ENCODE measurements around the gene FGD5. TPM values are rescaled to one million over a fixed set of nuclear protein-coding genes. Genes with fewer than 3 reads are reported as not detected.

Gene FGD5
- total RNA-seq, 4 donors from 2014 or later, result 9.1 to 75.0 (median 16.1) TPM

DNA sequence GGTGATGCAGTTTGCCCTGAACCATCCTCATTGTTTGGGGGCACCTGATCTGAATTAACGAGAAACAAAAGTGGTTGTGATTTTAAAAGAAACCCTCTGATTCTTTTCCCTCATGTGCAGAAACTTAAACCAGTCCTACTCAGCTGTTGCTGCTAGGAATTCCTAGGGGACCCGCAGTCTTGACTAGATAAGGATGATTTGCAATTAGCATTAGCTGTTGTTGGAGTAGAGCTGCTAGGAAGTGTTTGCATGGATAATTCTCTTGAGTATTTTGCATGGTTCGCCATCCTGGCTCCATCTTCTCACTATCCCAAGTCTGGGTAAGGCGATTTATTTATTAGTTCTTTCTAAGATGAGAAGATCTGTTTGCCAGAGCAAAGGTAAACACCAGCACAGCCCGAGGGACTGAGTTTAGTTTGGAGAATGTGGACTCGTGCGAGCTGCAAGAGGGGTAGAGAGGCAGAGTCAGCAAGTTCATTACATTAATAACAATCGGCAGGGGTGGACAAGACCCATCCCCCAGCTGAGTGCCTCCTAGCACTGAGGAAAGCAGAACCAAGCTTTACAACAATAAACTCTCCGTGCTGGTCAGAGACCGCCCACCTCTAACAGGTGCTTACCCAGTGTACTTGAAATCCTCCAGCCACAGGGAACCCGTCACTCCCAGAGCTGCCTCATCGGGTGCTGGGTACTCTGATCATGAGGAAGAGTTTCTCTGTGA is 4.1 kb downstream of the FGD5 start:
- DNase-seq (ENCODE audit: low spot score) (no peak), ATAC-seq (ENCODE audit: low FRiP score) (no peak)
- TF ChIP-seq CTCF (IDR thresholded peaks at IDR 0.05), result no peak

- DNase-seq (ENCODE audit: low spot score) (no peak), ATAC-seq (ENCODE audit: low FRiP score) (no peak)
- TF ChIP-seq CTCF (IDR thresholded peaks at IDR 0.05), result no peak
Measured at GRCh38 chr3:14823393-14823792, 4.6 kb downstream of the FGD5 start.

- no peak for DNase-seq (ENCODE audit: low spot score)
- TF ChIP-seq CTCF (IDR thresholded peaks at IDR 0.05), result no peak
- no peak for ATAC-seq (ENCODE audit: low FRiP score)
Measured at GRCh38 chr3:14823910-14824629, 5.3 kb downstream of the FGD5 start.

DNA sequence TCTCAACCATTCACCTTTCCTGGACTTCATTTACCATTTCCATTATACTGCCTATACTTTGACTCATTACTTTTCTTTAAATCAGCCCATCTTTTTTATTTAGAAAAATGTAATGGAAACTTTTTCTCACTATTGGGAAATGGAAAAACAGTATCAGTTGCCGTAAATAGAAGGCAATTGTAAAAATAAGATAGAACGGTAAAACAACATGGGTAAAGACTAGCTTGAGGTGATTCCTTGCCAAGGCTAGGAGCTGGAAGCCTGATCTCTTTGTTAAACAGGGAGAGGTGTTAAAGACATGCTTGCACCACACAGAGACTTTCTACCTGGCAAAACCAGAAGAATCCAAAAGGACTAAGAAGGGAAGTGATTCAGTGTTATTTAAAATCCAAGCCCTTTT is 5.9 kb downstream of the FGD5 start:
- TF ChIP-seq CTCF (IDR thresholded peaks at IDR 0.05), result no peak
- DNase-seq (ENCODE audit: low spot score) (no peak), ATAC-seq (ENCODE audit: low FRiP score) (no peak)

- ATAC-seq (ENCODE audit: low FRiP score), result no peak
- no peak for TF ChIP-seq CTCF (IDR thresholded peaks at IDR 0.05)
- DNase-seq (ENCODE audit: low spot score), result no peak
Measured at GRCh38 chr3:14826069-14826468, 7.3 kb downstream of the FGD5 start.

GRCh38 chr3:14827776-14828175 is 9.0 kb downstream of the FGD5 start:
- DNase-seq (ENCODE audit: low spot score) (no peak), ATAC-seq (ENCODE audit: low FRiP score) (no peak)
- TF ChIP-seq CTCF (IDR thresholded peaks at IDR 0.05), result no peak

DNA sequence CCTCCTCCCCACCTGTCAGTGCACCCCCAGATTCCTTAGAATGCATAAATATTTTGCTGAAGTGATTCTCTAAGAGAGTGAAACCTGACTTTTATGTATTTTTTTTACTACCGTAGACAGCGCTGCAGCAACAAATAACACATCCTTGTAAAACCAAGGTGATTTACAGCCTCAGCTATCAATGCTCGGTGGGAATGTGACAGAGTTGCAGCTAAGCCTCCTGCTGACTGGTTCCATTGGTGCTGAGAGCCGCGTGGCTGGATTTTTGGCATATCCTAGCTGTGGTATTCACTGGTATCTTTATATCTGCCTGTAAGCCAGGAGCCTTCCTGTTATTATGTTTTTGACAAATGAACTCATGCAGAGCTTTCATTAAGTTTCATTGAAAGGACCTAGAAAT is 11.0 kb downstream of the FGD5 start:
- DNase-seq (ENCODE audit: low spot score), result no peak
- TF ChIP-seq CTCF (IDR thresholded peaks at IDR 0.05), result no peak
- no peak for ATAC-seq (ENCODE audit: low FRiP score)
